ENCODE results near the gene POLG2. TPM values are rescaled to one million over a fixed set of nuclear protein-coding genes. Genes with fewer than 3 reads are reported as not detected.

The POLG2 gene
- total RNA-seq, 3 donors from 2014 or later = 10.8 to 13.5 (median 11.8) TPM

- intact Hi-C loops (cut with DNase I, micrococcal nuclease) = no loop called here
- ATAC-seq = no peak
Observed at GRCh38 chr17:64536913-64537312, 40.1 kb upstream of the POLG2 start.

DNA sequence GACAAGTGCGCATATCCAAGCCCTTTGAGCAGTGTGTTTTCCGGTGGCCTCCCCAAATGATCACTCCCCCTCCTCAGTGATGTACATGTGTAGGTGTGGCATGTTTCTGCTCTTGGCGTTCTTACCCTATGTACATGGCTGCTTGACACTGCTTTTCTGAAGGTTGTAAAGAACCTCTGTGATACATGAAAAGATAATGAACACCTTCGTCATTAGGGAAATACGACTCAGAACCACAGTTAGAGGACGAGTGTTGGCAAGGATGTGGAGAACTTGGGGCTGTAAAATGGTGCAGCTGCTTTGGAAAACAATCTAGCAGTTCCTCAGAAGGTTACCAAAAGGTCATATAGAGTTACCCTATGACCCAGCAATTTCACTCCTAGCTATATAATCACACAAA lies 38.5 kb upstream of the POLG2 start:
- DNase-seq (no peak), ATAC-seq (no peak)
- Histone ChIP-seq H3K4me1 (ENCODE audit: low read depth) (no peaks in the 10 kb centered on the region), H3K36me3 (ENCODE audit: low read depth) (peaks cover 6% of the 10 kb centered on the region), H3K9me3 (no peaks in the 10 kb centered on the region), H3K4me3 (no peak overlapping the region)
- TF ChIP-seq, protein P1, sequence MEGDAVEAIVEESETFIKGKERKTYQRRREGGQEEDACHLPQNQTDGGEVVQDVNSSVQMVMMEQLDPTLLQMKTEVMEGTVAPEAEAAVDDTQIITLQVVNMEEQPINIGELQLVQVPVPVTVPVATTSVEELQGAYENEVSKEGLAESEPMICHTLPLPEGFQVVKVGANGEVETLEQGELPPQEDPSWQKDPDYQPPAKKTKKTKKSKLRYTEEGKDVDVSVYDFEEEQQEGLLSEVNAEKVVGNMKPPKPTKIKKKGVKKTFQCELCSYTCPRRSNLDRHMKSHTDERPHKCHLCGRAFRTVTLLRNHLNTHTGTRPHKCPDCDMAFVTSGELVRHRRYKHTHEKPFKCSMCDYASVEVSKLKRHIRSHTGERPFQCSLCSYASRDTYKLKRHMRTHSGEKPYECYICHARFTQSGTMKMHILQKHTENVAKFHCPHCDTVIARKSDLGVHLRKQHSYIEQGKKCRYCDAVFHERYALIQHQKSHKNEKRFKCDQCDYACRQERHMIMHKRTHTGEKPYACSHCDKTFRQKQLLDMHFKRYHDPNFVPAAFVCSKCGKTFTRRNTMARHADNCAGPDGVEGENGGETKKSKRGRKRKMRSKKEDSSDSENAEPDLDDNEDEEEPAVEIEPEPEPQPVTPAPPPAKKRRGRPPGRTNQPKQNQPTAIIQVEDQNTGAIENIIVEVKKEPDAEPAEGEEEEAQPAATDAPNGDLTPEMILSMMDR (IDR thresholded peaks at IDR 0.05) = no peak
- intact Hi-C loops (cut with DNase I, micrococcal nuclease) = no loop called here

More at GRCh38 chr17:64536913-64537312, 40.1 kb upstream of the POLG2 start:
- TF ChIP-seq, protein P1 (IDR thresholded peaks at IDR 0.05) = no peak
- Histone ChIP-seq H3K4me3 (no peak overlapping the region), H3K4me1 (ENCODE audit: low read depth) (no peaks in the 10 kb centered on the region), H3K9me3 (no peaks in the 10 kb centered on the region), H3K36me3 (ENCODE audit: low read depth) (peaks cover 6% of the 10 kb centered on the region)
- DNase-seq = no peak

DNA sequence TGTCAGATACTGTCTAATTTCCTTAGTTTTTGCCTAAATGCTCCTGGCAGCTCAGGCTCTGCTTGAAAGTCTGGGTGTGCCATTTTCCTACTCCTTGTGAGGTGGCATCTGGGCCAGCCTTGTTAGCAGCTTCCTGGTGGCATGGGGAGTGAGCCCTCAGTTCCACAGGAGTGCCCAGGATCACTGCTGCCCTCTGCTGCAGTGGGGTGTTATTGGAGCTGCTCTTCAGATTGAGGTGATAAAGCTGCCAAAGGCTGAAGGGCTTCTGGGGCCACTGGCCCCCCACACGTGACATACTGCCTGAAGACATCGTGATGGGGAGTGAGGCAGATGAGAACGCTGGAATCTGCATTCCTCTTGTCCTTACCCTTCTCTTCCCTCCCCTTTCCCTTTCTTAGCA lies 37.3 kb upstream of the POLG2 start:
- Histone ChIP-seq H3K36me3 (ENCODE audit: low read depth) (peaks cover 6% of the 10 kb centered on the region), H3K4me1 (ENCODE audit: low read depth) (no peaks in the 10 kb centered on the region), H3K4me3 (no peak overlapping the region), H3K9me3 (no peaks in the 10 kb centered on the region)
- TF ChIP-seq, protein P1 (IDR thresholded peaks at IDR 0.05) = no peak
- intact Hi-C loops (cut with DNase I, micrococcal nuclease) = no loop called here
- ATAC-seq (peak; percentile 70), DNase-seq (peak in 1 of 3 donors; percentile 31)

DNA sequence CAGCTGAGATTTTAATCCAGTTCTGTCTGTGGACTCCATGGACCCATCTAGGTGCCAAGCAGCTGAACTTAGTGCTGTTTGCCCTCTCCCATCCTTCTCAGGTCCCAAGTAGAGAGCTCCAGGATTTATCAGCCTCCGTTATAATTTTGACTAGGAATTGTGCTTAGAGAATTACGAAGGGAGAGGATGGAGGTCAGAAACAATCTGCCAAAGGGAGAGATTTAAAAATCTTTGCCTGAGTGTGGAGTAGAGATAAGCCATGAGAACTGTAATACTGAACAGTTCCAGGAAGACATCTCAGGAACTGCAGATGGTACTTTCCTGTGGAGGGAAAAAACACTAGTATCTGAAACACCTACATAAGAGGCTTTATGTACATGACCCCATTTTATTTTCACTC lies 36.9 kb upstream of the POLG2 start:
- H3K4me1 ChIP-seq (ENCODE audit: low read depth) = no peaks in the 10 kb centered on the region
- ATAC-seq (no peak), DNase-seq (no peak)
- H3K4me3 ChIP-seq = no peak overlapping the region
- peaks cover 6% of the 10 kb centered on the region for H3K36me3 ChIP-seq (ENCODE audit: low read depth)
- no peaks in the 10 kb centered on the region for H3K9me3 ChIP-seq
- intact Hi-C loops (cut with DNase I, micrococcal nuclease) = no loop called here
- TF ChIP-seq, protein P1 (IDR thresholded peaks at IDR 0.05) = no peak

DNA sequence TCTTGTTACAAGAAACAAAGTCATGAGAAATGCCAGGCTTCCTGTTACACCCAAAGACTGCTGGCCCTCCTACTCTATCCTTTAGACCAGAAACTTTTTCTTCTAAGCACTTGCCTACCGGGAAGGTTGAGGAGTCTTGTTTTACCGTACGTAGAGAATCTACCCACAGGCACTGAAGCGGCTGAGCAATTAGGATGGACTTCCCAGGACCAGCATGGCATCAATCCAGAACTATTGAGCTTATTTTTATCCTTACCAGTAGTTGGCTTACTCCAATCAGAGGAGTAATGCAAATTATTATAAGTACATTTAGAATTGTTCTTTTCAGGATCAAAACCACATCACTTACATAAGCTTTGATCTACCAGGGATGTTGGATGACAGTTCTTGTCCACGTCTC lies 35.6 kb upstream of the POLG2 start:
- TF ChIP-seq, protein P1 (IDR thresholded peaks at IDR 0.05) = no peak
- no peak overlapping the region for H3K4me3 ChIP-seq
- intact Hi-C loops (cut with DNase I, micrococcal nuclease) = no loop called here

GRCh38 chr17:64531955-64532371 lies 35.1 kb upstream of the POLG2 start:
- DNase-seq (no peak), ATAC-seq (peak; percentile 16)
- TF ChIP-seq, protein P1 (IDR thresholded peaks at IDR 0.05) = no peak
- H3K9me3 ChIP-seq = no peaks in the 10 kb centered on the region
- no peak overlapping the region for H3K4me3 ChIP-seq
- intact Hi-C loops (cut with DNase I, micrococcal nuclease) = no loop called here
- peaks cover 6% of the 10 kb centered on the region for H3K36me3 ChIP-seq (ENCODE audit: low read depth)
- no peaks in the 10 kb centered on the region for H3K4me1 ChIP-seq (ENCODE audit: low read depth)

More for the DNA sequence above, 35.6 kb upstream of the POLG2 start:
- no peaks in the 10 kb centered on the region for H3K9me3 ChIP-seq
- peaks cover 6% of the 10 kb centered on the region for H3K36me3 ChIP-seq (ENCODE audit: low read depth)
- no peak for ATAC-seq
- DNase-seq = no peak
- no peaks in the 10 kb centered on the region for H3K4me1 ChIP-seq (ENCODE audit: low read depth)

Measured in mucosa of descending colon (tissue), 3 donors.